Panc1 (cell line): ENCODE data around the gene OGDH. TPM values are rescaled to one million over a fixed set of nuclear protein-coding genes. Genes with fewer than 3 reads are reported as not detected.

Experiments
- ATAC-seq: fragments of 200-7000 bp; cut with Tn5 transposase; 2 replicates; pipeline ENCODE4 v1.9.1; 2020; ENCODE audit warnings: mild to moderate bottlenecking, moderate library complexity
- BruUV-seq: library from RNA; stranded (reverse); fragments of 400-500 nt; replicated peaks from 2 replicates; lab custom pipeline; 2021; lab: Mats Ljungman, UMichigan
- CTCF ChIA-PET: fragments of 300-600 bp; sonication (Branson Sonifier 250); formaldehyde crosslinking; loops from one replicate; lab custom pipeline; 2022; ENCODE audit warnings: antibody characterized with exemption; lab: Charles Lee
- POLR2A ChIA-PET: fragments of 300-600 bp; sonication (Branson Sonifier 250); formaldehyde crosslinking; loops from one replicate; lab custom pipeline; 2022; ENCODE audit warnings: antibody characterized with exemption; lab: Charles Lee
- DNase-seq: peaks from one replicate; pipeline ENCODE4 v3.0.0-alpha.2; 2010; ENCODE audit warnings: low read depth, low spot score
- H3K27ac ChIP-seq: 2 replicates; pipeline ENCODE4 v1.5.1; 2011; ENCODE audit warnings: mild to moderate bottlenecking, low read length, inconsistent platforms
- H3K27me3 ChIP-seq: fragments of 200-500 bp; sonication (Bioruptor generic); 2 replicates; pipeline ENCODE4 v1.6.0; 2014; ENCODE audit warnings: low read length, inconsistent platforms; ENCODE audit not compliant: control insufficient read depth, insufficient read depth
- H3K36me3 ChIP-seq: fragments of 200-500 bp; sonication (Bioruptor generic); 2 replicates; pipeline ENCODE4 v1.5.1; 2014; ENCODE audit warnings: inconsistent platforms, mild to moderate bottlenecking, low read length, moderate library complexity; ENCODE audit not compliant: control insufficient read depth, insufficient read depth
- H3K4me1 ChIP-seq: 2 replicates; pipeline ENCODE4 v1.5.1; 2011; ENCODE audit warnings: inconsistent platforms, mild to moderate bottlenecking, low read length, moderate library complexity; ENCODE audit not compliant: control insufficient read depth, insufficient read depth
- H3K4me3 ChIP-seq, 2 experiments: 2 replicates each; pipeline ENCODE4 v1.5.1; 2011 to 2012; ENCODE audit warnings: low read depth in 2 of 2, low read length in 2 of 2, mild to moderate bottlenecking in 2 of 2, inconsistent platforms in 1 of 2, moderate library complexity in 1 of 2
- H3K9me3 ChIP-seq: fragments of 200-500 bp; sonication (Bioruptor generic); 2 replicates; pipeline ENCODE4 v1.5.1; 2014; ENCODE audit warnings: low read depth, mild to moderate bottlenecking, inconsistent platforms, low read length, moderate library complexity; ENCODE audit not compliant: control insufficient read depth, insufficient read depth
- CTCF ChIP-seq: fragments of 450-650 bp; IDR thresholded peaks from 2 replicates; pipeline ENCODE4 v1.5.1; 2017; ENCODE audit warnings: mild to moderate bottlenecking
- POLR2AphosphoS5 ChIP-seq: IDR thresholded peaks from 2 replicates; pipeline ENCODE4 v1.6.1; 2012; ENCODE audit warnings: mild to moderate bottlenecking, low read depth, low read length, moderate library complexity
- REST ChIP-seq, 2 experiments: IDR thresholded peaks; 2 replicates each; pipeline ENCODE4 v1.6.1; 2011 to 2012; ENCODE audit warnings: low read depth in 2 of 2, control low read depth in 1 of 2, low read length in 1 of 2, mild to moderate bottlenecking in 1 of 2, moderate library complexity in 1 of 2; ENCODE audit not compliant: insufficient read depth in 1 of 2
- SIN3A ChIP-seq: IDR thresholded peaks from 2 replicates; pipeline ENCODE4 v1.6.1; 2012; ENCODE audit warnings: low read depth, mild to moderate bottlenecking, low read length, moderate library complexity, borderline replicate concordance; ENCODE audit not compliant: insufficient read depth
- TCF7L2 ChIP-seq: IDR thresholded peaks from 2 replicates; pipeline ENCODE4 v1.6.1; 2011; ENCODE audit warnings: mild to moderate bottlenecking, low read depth, low read length, inconsistent platforms
- in situ Hi-C: cut with HindIII; loops from 2 replicates; pipeline ENCODE4 v1.10.0; 2016; ENCODE audit warnings: low sequenced_read_pairs, low pct_unique_long_range_greater_than_20kb
- intact Hi-C: fragments of 100-400 bp; cut with micrococcal nuclease; formaldehyde crosslinking; loops from one replicate; pipeline ENCODE4 v1.10.0; 2022; ENCODE audit not compliant: unreplicated experiment
- total RNA-seq: library from RNA; stranded (reverse); gene quantifications from one replicate; pipeline ENCODE4 v1.2.1, GENCODE V29; 2021; ENCODE audit not compliant: unreplicated experiment

The OGDH gene
- total RNA-seq, 1 experiment from 2014 or later, result 166 TPM

GRCh38 chr7:44678471-44679179 is 72.2 kb downstream of the OGDH start:
- POLR2A ChIA-PET, result no interaction called here
- in situ Hi-C loops (no loop called here), intact Hi-C loops (no loop called here)
- Histone ChIP-seq H3K9me3 (no peaks in the 10 kb centered on the region), H3K27ac (no peak overlapping the region), H3K36me3 (no peaks in the 10 kb centered on the region; the same call in 1 of the 2 replicates), H3K27me3 (no peaks in the 10 kb centered on the region), H3K4me3 (no peak overlapping the region), H3K4me1 (no peaks in the 10 kb centered on the region)
- TF ChIP-seq CTCF (no peak), TCF7L2 (no peak), SIN3A (no peak), REST (IDR thresholded peaks at IDR 0.05; ENCODE audit: insufficient read depth in 1 of 2, low read depth in 2 of 2, low read length in 1 of 2) (no peak), POLR2AphosphoS5 (no peak)
- peak; percentile 13; the same call in 1 of the 2 replicates for ATAC-seq
- no TSS peak for BruUV-seq
- CTCF ChIA-PET, result no interaction called here
- no peak for DNase-seq

- no peak for TF ChIP-seq SIN3A
- no peak for TF ChIP-seq TCF7L2
- no peak for TF ChIP-seq REST (IDR thresholded peaks at IDR 0.05; ENCODE audit: insufficient read depth in 1 of 2, low read depth in 2 of 2, low read length in 1 of 2)
- no peak for TF ChIP-seq CTCF
- no peak for TF ChIP-seq POLR2AphosphoS5
- POLR2A ChIA-PET, result no interaction called here
- H3K27ac ChIP-seq, result no peak overlapping the region
- H3K36me3 ChIP-seq, result no peaks in the 10 kb centered on the region; the same call in none of the 2 replicates
- no peak for DNase-seq
- CTCF ChIA-PET, result no interaction called here
- intact Hi-C loops, result no loop called here
- BruUV-seq, result no TSS peak
- in situ Hi-C loops, result no loop called here
- H3K4me1 ChIP-seq, result no peaks in the 10 kb centered on the region
- no peaks in the 10 kb centered on the region for H3K9me3 ChIP-seq
- H3K4me3 ChIP-seq, result no peak overlapping the region
- no peaks in the 10 kb centered on the region for H3K27me3 ChIP-seq
- no peak for ATAC-seq
These were observed 75.2 kb downstream of the OGDH start for GRCh38 chr7:44681645-44682044.
